Measurements from ENCODE around the gene LGI1. TPM values are rescaled to one million over a fixed set of nuclear protein-coding genes. Genes with fewer than 3 reads are reported as not detected.

The LGI1 gene
- total RNA-seq, 1 experiment from 2014 or later, result 1.2 TPM

DNA sequence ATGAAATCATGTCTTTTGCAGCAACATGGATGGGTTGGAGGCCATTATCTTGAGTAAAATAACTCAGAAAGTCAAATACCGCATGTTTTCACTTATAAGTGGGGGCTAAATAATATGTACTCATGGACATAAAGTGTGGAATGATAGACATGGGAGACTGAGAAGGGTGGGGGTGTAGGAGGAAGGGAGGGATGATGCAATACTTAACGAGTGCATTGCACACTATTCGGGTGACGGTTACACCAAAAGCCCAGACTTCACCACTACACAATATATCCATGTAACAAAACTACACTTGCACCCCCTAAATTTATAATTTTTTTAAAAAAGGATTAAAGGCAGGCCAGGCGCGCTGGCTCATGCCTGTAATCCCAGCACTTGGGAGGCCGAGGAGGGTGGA, 13.6 kb downstream of the LGI1 start:
- H3K9me3 Mint-ChIP-seq, result no peaks in the 10 kb centered on the region
- H3K23me2 ChIP-seq (ENCODE audit: insufficient read length, low read depth, low read length, poor library complexity, severe bottlenecking), result no peaks in the 10 kb centered on the region
- peak overlapping the region in 1 of 3 experiments; percentile 56; a peak in 1 of 7 replicates for H3K27ac Mint-ChIP-seq
- no peak overlapping the region for H2BK12ac ChIP-seq (ENCODE audit: insufficient read length, low read depth, low read length)
- no peak overlapping the region for H3K18ac ChIP-seq (ENCODE audit: insufficient read length, low read depth, low read length)
- no peak overlapping the region for H2AFZ ChIP-seq (ENCODE audit: low read length)
- H3K9ac ChIP-seq (ENCODE audit: extremely low read depth, insufficient read length, low read length), result no peak overlapping the region
- H2AK5ac ChIP-seq (ENCODE audit: insufficient read length, low read length), result no peak overlapping the region
- no peak overlapping the region for H4K5ac ChIP-seq (ENCODE audit: insufficient read length, low read depth, low read length)
- no peak overlapping the region for H4K8ac ChIP-seq (replicated peaks; ENCODE audit: insufficient read length, low read depth, low read length)
- H3K4me1 ChIP-seq (ENCODE audit: insufficient read depth, low read length), result no peaks in the 10 kb centered on the region; the same call in 1 of the 2 replicates
- no peak overlapping the region for H3K14ac ChIP-seq (ENCODE audit: insufficient read depth, low read length)
- H3K4ac ChIP-seq (ENCODE audit: low read depth, low read length), result no peak overlapping the region
- H2BK120ac ChIP-seq (ENCODE audit: low read depth, low read length, poor library complexity, severe bottlenecking), result no peak overlapping the region
- H3K27me3 ChIP-seq (ENCODE audit: insufficient read depth, low read length), result no peaks in the 10 kb centered on the region; the same call in 1 of the 2 replicates
- no peak overlapping the region for H3K27ac ChIP-seq (ENCODE audit: insufficient read length, low read depth, low read length)
- no peak overlapping the region for H3T11ph ChIP-seq (ENCODE audit: low read length)
- no peak overlapping the region for H3K23ac ChIP-seq (ENCODE audit: insufficient read length, low read depth, low read length)
- H3K4me1 Mint-ChIP-seq, result peaks cover 29 to 33% of the 10 kb centered on the region in 2 experiments
- no peak for DNase-seq
- no peaks in the 10 kb centered on the region for H3K79me2 ChIP-seq (ENCODE audit: insufficient read depth, low read length)
- no peak overlapping the region for H4K91ac ChIP-seq (ENCODE audit: insufficient read length, low read depth, low read length)
- H3K4me3 Mint-ChIP-seq, result no peak overlapping the region
- no peak overlapping the region for H2BK15ac ChIP-seq (ENCODE audit: low read depth, low read length)
- no peak overlapping the region for H3K56ac ChIP-seq (ENCODE audit: insufficient read length, low read depth, low read length)
- no peaks in the 10 kb centered on the region for H3K79me1 ChIP-seq (ENCODE audit: insufficient read depth, low read depth, low read length, poor library complexity, severe bottlenecking)
- TF ChIP-seq, protein P1, sequence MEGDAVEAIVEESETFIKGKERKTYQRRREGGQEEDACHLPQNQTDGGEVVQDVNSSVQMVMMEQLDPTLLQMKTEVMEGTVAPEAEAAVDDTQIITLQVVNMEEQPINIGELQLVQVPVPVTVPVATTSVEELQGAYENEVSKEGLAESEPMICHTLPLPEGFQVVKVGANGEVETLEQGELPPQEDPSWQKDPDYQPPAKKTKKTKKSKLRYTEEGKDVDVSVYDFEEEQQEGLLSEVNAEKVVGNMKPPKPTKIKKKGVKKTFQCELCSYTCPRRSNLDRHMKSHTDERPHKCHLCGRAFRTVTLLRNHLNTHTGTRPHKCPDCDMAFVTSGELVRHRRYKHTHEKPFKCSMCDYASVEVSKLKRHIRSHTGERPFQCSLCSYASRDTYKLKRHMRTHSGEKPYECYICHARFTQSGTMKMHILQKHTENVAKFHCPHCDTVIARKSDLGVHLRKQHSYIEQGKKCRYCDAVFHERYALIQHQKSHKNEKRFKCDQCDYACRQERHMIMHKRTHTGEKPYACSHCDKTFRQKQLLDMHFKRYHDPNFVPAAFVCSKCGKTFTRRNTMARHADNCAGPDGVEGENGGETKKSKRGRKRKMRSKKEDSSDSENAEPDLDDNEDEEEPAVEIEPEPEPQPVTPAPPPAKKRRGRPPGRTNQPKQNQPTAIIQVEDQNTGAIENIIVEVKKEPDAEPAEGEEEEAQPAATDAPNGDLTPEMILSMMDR (conservative IDR thresholded peaks at IDR 0.05), result no peak
- no peak overlapping the region for H2BK5ac ChIP-seq (ENCODE audit: insufficient read length, low read length)
- no peaks in the 10 kb centered on the region for H4K20me1 ChIP-seq (ENCODE audit: control insufficient read depth, insufficient read depth, insufficient read length)
- H3K9me3 ChIP-seq (ENCODE audit: control insufficient read depth, low read depth, low read length), result no peaks in the 10 kb centered on the region
- WGBS (ENCODE audit: extremely low coverage, insufficient read length, low lambda C conversion rate), result no CpG with 5 or more reads among the region's 7 CpGs
- no peak overlapping the region for H3K4me2 ChIP-seq (ENCODE audit: insufficient read depth, insufficient read length, low read length)
- H3K36me3 Mint-ChIP-seq (ENCODE audit: insufficient read depth in 1 of 3, low read depth in 3 of 3), result no peaks in the 10 kb centered on the region
- H3K27me3 Mint-ChIP-seq (ENCODE audit: low read depth), result peaks cover 7% of the 10 kb centered on the region
- no peak overlapping the region for H2BK20ac ChIP-seq (ENCODE audit: low read depth, low read length, poor library complexity, severe bottlenecking)
